Activated naive CD4-positive, alpha-beta T cell (primary cell): ENCODE data around the gene HES7.
"Not testable (repeated sequence)": the region's sequence is repeated elsewhere in the genome, so short reads cannot be mapped to it uniquely, and the experiment has no call there.

Experiments
- DNase-seq, 4 experiments: peaks; one replicate each; lab custom pipeline; 2025; lab: John Stamatoyannopoulos, UW

Gene HES7

GRCh38 chr17:8123695-8124349 is at the start of gene HES7:
TSS of gene HES7 (minus strand) at chr17:8124106. CDS start at chr17:8124084, 22 bp downstream.
- no peak for DNase-seq

GRCh38 chr17:8173056-8173870 is 49.4 kb upstream of the HES7 start:
- peak; percentile 22 to 47 (median 39) for DNase-seq

- not testable (repeated sequence) for DNase-seq
These were observed 46.3 kb upstream of the HES7 start for GRCh38 chr17:8170186-8170585.

- DNase-seq: no peak
These were observed 43.6 kb upstream of the HES7 start for GRCh38 chr17:8167526-8167925.

- no peak for DNase-seq
These were observed 42.8 kb upstream of the HES7 start for GRCh38 chr17:8166731-8167130.

- DNase-seq: no peak
These were observed 40.9 kb upstream of the HES7 start for GRCh38 chr17:8164815-8165131.

GRCh38 chr17:8163978-8164814 is 40.3 kb upstream of the HES7 start:
- DNase-seq: peak in 3 of 4 experiments; percentile 30 to 48 (median 41)

- DNase-seq: peak in 2 of 4 experiments; percentile 19 to 47
These were observed 39.4 kb upstream of the HES7 start for GRCh38 chr17:8162997-8163977.

- DNase-seq: peak in 3 of 4 experiments; percentile 55 to 84 (median 73)
These were observed 38.5 kb upstream of the HES7 start, which contains the start of gene VAMP2 for GRCh38 chr17:8162233-8162996. TSS of gene VAMP2 (minus strand) at chr17:8162948. CDS start at chr17:8162879, 69 bp downstream.

- DNase-seq: no peak
These were observed 37.7 kb upstream of the HES7 start for GRCh38 chr17:8161289-8162232.

- DNase-seq: no peak
These were observed 36.9 kb upstream of the HES7 start for GRCh38 chr17:8160741-8161221.

GRCh38 chr17:8160224-8160577 is 36.3 kb upstream of the HES7 start:
- DNase-seq: no peak

GRCh38 chr17:8159459-8160223 is 35.7 kb upstream of the HES7 start:
- DNase-seq: no peak

GRCh38 chr17:8159032-8159400 is 35.1 kb upstream of the HES7 start:
- no peak for DNase-seq

GRCh38 chr17:8158267-8159031 is 34.5 kb upstream of the HES7 start:
- DNase-seq: peak; percentile 65 to 84 (median 81)

GRCh38 chr17:8156246-8156992 is 32.5 kb upstream of the HES7 start:
- peak; percentile 99 to 100 (median 100) for DNase-seq

- DNase-seq: no peak
These were observed 32.0 kb upstream of the HES7 start for GRCh38 chr17:8155996-8156245.
